Measurements from ENCODE around the gene UFM1.

DNA sequence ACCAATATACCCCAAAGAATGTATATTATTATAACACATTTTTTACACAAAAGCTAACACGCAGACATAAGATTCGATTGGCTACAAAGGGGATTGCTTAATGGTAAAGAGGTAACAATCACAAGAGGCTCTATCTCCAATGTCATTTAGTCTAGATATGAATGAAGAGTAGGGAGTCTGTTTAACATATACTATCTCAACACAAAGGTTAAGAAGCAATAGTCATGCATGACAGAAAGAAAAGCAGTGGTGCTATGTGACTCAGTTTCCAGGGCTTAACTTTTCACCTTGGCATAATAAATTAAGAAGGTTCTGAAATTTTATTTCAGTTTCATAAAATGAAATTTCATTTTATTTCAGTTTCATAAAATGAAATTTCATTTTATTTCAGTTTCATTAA lies 33.3 kb downstream of the UFM1 start:
- TF ChIP-seq ZNF274 (IDR thresholded peaks at IDR 0.05; ENCODE audit: low read depth, low read length) (no peak), SUZ12 (IDR thresholded peaks at IDR 0.05; ENCODE audit: extremely low read depth, insufficient read depth, insufficient read length) (no peak)

All from NT2/D1 (cell line).